HG03342 (cell line): ENCODE data around the gene ZNF385C.
"Not testable (repeated sequence)": the region's sequence is repeated elsewhere in the genome, so short reads cannot be mapped to it uniquely, and the experiment has no call there.

Source experiments
- ATAC-seq: cut with Tn5 transposase; IDR thresholded peaks from one replicate; pipeline ENCODE4 v1.9.1; 2021; ENCODE audit warnings: mild to moderate bottlenecking, moderate library complexity; ENCODE audit not compliant: unreplicated experiment

Gene ZNF385C, protein sequence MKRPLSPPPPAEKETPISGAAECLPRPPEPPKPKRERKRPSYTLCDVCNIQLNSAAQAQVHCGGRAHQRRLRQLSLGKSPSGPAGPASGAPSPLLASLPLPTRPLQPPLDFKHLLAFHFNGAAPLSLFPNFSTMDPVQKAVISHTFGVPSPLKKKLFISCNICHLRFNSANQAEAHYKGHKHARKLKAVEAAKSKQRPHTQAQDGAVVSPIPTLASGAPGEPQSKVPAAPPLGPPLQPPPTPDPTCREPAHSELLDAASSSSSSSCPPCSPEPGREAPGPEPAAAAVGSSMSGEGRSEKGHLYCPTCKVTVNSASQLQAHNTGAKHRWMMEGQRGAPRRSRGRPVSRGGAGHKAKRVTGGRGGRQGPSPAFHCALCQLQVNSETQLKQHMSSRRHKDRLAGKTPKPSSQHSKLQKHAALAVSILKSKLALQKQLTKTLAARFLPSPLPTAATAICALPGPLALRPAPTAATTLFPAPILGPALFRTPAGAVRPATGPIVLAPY

DNA sequence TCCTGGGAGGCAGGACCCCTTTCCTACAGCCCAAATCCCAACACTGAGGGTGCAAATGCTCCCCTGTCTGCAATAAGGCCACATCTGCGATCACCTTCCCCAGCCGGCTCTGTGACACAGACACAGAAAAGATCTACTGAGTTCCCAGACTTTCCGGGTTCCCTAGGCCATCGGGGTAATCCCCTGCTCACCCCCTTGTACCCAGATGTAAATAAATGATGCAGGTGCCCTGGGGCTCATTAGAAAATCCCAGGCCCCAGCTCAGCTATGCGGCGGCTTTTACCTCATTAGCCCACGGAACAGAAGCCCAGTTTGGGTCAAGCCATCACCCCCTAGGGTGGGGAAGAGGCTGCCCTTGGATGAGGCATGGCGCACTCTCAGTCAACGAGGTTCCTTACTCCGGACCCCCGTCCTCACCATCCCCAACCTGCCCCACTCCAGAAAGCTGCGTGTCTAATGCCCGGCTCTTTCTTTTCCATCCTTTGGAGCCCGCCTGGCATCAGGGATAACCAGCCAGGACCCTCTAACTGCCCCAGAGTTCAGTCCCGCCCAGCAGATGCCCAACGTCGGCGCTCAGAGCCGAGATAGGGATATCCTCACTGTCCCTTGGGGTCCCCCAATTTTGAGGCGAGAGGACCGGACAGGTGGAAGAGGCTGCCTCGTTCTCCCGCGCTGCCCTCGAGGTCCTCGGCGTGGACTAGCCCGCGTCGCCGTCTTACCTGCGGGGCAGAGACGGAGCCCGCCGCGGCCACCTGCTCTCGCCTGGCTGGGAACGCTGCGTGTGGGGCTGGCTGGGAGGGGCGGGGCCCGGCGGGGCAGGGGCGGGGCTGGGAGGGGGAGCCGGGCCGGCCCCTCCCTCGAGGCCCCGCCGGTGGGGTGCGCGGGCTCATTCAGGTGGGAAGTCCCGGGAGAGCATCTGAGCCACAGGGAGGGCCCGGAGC is at the start of gene ZNF385C:
Gene ZNF385C, minus strand, starts transcription at position 783 of the 941 bp plus-strand sequence. CDS start 35,417 bp downstream, outside the sequence.
- ATAC-seq: no peak

- ATAC-seq: no peak
Measured at GRCh38 chr17:42146911-42147607, 48.8 kb upstream of the ZNF385C start.

- not testable (repeated sequence) for ATAC-seq
Measured at GRCh38 chr17:42143138-42143537, 44.9 kb upstream of the ZNF385C start.

DNA sequence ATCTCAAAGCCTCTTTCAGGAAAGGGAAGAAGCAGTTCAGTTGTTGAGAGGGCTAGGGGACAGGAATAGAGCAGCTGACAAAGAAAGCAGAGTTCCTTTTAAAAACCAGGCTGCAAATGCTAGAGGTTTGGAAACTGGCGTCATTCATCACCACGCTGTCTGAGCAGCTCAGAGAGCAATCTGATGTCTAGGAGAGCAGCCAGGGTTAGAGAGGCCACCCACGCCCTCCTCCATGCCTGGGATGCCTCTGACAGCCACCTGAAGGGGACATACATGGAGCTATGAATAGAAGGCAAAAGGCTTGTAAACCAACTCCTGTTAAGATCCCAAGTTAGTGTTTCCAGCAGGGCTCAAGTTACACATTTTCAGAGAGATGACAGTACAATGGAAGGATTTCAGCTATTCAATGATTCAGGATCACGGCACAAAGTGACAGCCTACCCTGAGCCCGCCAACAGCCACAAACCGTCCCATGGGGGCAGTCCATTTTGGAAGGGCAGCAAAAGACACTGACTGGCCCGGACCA is 44.2 kb upstream of the ZNF385C start:
- ATAC-seq: no peak

DNA sequence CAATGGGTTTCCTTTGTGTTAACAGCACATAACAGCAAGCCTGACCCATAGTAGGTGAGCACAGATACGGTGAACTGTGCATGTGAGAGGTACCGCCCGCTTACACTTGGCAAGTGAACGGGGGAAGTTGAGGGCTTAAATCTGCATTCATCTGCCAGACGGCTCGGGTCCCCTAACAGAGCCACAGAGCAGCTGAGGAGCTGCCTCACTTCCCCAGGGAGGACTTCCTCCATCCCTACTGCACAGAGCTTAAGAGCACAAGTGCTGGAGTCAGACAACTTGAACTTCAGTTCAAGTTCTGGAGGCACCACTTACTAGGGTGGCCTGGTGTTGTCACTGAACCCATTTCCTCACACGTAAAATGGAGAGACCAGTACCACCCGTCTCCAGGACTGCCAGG is 43.1 kb upstream of the ZNF385C start:
- no peak for ATAC-seq

GRCh38 chr17:42140690-42141089 is 42.4 kb upstream of the ZNF385C start:
- ATAC-seq: not testable (repeated sequence)

DNA sequence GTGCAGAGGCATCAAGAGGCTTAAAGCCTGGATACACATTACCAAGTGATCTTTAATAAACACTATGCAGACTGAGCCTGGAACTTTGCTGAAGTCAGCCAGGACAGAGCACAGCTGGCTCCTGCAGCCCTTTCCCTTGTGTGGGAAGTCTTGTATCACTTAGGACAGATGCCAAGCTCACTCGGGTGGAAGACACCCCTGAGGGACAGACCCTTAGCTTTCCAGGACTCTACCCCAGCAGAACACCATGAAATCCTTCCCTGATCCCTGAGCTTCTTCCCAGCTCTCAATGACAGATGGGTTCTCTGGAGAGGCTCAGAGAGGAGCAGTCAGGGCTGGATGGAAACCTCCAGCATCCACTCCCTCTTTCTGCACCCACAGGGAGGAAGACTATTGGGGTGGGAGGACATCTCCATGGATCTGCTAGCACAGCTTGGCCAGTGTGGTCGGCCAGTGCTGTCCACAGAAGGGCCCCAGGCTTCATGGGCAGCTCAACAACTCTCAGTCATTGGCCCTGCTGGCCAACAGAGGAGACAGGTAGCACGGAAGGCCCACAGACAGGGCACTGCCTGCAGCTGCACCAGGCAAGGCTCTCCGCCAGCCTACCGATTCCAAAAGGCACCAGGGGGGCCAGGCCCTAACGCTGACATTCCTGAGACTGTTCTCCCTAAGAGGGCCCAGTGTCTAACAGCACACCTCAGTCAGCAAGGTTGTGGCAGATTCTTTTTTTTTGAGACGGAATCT is 40.6 kb upstream of the ZNF385C start:
- no peak for ATAC-seq

- no peak for ATAC-seq
Measured at GRCh38 chr17:42136654-42137051, 38.4 kb upstream of the ZNF385C start.

GRCh38 chr17:42135664-42136653 is 37.7 kb upstream of the ZNF385C start:
- no peak for ATAC-seq

DNA sequence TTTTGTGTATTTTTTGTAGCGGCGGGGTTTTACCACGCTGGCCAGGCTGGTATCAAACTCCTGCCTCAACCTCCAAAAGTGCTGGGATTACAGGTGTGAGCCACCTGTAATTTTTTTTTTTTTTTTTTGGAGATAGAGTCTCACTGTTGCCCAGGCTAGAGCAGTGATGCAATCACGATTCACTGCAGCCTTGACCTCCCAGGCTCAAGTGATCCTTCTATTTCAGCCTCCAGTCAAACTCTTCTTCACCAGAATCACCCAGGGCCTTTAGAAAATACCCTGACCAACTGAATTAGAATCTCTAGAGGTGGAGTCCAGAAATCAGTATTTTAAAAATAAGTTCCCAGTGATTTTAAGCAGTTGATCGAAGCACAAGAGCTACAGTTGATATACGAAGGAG is 36.9 kb upstream of the ZNF385C start:
- ATAC-seq: no peak

GRCh38 chr17:42133461-42134041 is 35.3 kb upstream of the ZNF385C start:
- peak; percentile 65 for ATAC-seq

DNA sequence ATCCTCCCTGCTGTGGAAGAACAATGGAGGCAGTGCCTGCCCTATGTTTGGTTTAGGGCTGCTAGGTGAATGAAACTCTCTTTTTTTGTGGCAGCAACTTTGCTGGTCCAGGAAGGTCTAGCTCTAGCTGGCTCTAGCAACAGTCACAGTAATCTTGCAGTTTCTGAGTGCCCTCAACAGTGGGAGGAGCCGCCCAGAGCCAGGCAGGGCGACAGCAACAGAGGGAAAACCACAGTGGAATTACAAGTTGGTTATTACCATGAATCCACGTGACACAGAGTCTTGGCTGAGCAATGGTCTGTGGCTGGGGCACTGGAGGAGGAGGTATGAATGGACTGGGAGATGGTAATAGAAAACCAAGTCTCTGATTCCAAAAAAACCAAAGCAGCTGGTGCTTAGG is 34.7 kb upstream of the ZNF385C start:
- peak; percentile 22 for ATAC-seq

DNA sequence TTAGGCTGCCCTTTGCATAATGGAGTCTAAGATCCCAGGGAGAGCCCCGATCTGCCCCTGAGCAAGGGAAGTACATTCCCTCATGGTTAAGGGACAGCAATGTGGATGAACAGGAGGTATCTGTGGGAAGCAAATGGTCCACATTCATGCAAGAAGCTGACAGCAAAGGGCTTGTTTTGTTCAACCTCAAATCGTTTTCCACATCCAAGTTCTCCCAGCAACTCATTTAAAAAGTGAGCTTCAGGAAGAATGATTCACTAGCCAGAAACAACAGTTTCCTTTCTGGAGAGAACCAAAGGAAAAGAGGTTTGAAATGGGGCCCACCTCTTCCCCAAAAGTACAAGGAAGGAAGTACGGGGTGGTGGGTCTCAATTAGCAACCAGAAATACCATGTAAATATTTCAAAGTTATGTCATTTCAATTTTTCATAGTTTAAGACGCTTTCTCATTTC is 33.7 kb upstream of the ZNF385C start:
- no peak for ATAC-seq

DNA sequence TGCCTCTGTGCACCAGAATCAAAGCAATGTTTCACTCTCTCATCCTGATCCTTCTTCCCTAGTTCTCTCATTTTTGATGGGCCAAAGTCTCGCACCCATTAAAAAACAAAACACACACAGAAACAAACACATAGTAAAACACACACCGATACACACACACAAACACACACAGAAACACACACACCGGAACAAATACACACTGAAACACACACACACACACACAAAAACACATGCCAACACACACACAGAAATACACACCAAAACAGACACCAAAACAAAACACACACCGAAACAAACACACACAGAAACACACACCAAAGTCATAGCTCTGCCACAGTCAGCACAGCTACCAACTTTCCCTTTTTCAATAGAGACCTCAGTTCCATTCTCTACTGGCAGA is 33.0 kb upstream of the ZNF385C start:
- no peak for ATAC-seq

GRCh38 chr17:42130310-42130936 is 32.1 kb upstream of the ZNF385C start:
- no peak for ATAC-seq

DNA sequence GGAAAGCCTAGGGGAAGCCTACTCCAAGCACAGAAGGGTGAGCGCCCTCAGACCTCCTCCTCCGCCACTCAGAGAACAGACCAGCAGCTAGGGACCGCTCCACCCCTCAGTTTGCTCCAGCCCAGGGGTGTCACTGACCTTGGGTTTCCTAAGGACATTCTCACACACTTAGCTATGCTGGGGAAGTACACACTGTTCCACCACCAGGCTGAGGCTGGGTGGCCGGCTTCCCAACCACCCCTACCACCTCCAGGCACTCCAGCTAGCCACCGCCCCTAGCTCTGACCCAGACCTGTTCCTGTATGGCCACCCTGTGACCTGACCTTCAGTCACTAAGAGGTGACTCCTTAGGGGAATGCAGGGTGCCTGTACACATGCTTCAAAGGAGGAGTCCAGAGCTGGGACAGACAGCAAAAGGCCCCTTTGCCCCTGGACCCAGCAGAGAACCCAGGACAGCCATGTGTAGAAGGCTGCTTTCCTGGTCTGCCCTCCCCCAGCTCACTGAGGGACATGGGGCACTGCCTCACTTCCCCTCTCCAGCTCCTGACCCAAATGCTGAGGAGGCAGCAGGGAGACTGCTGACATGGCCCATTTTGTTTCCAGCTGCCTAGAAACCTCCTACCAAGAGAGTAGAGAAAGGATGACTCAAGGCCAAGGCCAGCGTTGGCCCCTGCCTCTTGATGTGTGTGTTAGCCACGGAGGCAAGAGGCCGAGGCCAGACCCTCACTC is 31.0 kb upstream of the ZNF385C start:
- no peak for ATAC-seq

GRCh38 chr17:42127414-42127813 is 29.1 kb upstream of the ZNF385C start:
- no peak for ATAC-seq
